GM13976 (cell line): ENCODE data around the gene SPAG17.

Source experiments
- DNase-seq: peaks from one replicate; pipeline ENCODE4 v3.0.0; 2012; ENCODE audit warnings: low spot score
- CTCF ChIP-seq: IDR thresholded peaks from 2 replicates; pipeline ENCODE4 v1.5.1; 2012; ENCODE audit warnings: borderline replicate concordance, mild to moderate bottlenecking; ENCODE audit not compliant: insufficient read depth; ENCODE audit errors: extremely low read depth, missing control alignments, control extremely low read depth
- in situ Hi-C: fragments of 300-500 bp; cut with MboI; formaldehyde crosslinking; loops from one replicate; pipeline ENCODE4 v1.12.0; 2022; ENCODE audit warnings: low sequenced_read_pairs, mixed read lengths, inconsistent platforms; ENCODE audit not compliant: unreplicated experiment

SPAG17 gene

GRCh38 chr1:118082984-118083383 lies 102.0 kb downstream of the SPAG17 start:
- in situ Hi-C loops: no loop called here

GRCh38 chr1:118081387-118081786 lies 103.6 kb downstream of the SPAG17 start:
- in situ Hi-C loops: no loop called here
- peak; percentile 29 for DNase-seq
- TF ChIP-seq CTCF: no peak

More at GRCh38 chr1:118082984-118083383, 102.0 kb downstream of the SPAG17 start:
- no peak for TF ChIP-seq CTCF
- DNase-seq: no peak

GRCh38 chr1:118077331-118078045 lies 107.5 kb downstream of the SPAG17 start:
- TF ChIP-seq CTCF: no peak
- no peak for DNase-seq
- in situ Hi-C loops: no loop called here

GRCh38 chr1:118075116-118075515 lies 109.9 kb downstream of the SPAG17 start:
- DNase-seq: no peak
- in situ Hi-C loops: no loop called here

GRCh38 chr1:118073648-118074435 lies 111.2 kb downstream of the SPAG17 start:
- no peak for TF ChIP-seq CTCF
- no peak for DNase-seq
- in situ Hi-C loops: no loop called here

More at GRCh38 chr1:118075116-118075515, 109.9 kb downstream of the SPAG17 start:
- TF ChIP-seq CTCF: no peak

GRCh38 chr1:118049981-118050380 lies 135.0 kb downstream of the SPAG17 start:
- no peak for DNase-seq
- TF ChIP-seq CTCF: no peak
- in situ Hi-C loops: no loop called here
